Mesothelial cell of epicardium (in vitro differentiated cells): Measurements from ENCODE around the gene LAMC3. TPM values are rescaled to one million over a fixed set of nuclear protein-coding genes. Genes with fewer than 3 reads are reported as not detected.

Source experiments
- DNase-seq, 2 experiments: peaks; one replicate each; pipeline ENCODE4 v3.0.0; 2021; ENCODE audit warnings: low spot score in 2 of 2; ENCODE audit not compliant: unreplicated experiment in 2 of 2
- H3K27ac Mint-ChIP-seq: 2 replicates; pipeline ENCODE4 v1.8.0; 2021; ENCODE audit warnings: mixed read lengths
- H3K27me3 Mint-ChIP-seq: 2 replicates; pipeline ENCODE4 v1.8.0; 2021; ENCODE audit warnings: low read depth, mixed read lengths
- H3K36me3 Mint-ChIP-seq: 2 replicates; pipeline ENCODE4 v1.8.0; 2021; ENCODE audit warnings: mixed read lengths
- H3K4me1 Mint-ChIP-seq: 2 replicates; pipeline ENCODE4 v1.8.0; 2021; ENCODE audit warnings: mixed read lengths
- H3K4me3 Mint-ChIP-seq: 2 replicates; pipeline ENCODE4 v1.8.0; 2021; ENCODE audit warnings: mild to moderate bottlenecking, moderate library complexity, mixed read lengths
- H3K9me3 Mint-ChIP-seq: 2 replicates; pipeline ENCODE4 v1.8.0; 2021; ENCODE audit warnings: mixed read lengths
- total RNA-seq: library from RNA; stranded (reverse); gene quantifications from 3 replicates; pipeline ENCODE4 v1.2.1, GENCODE V29; 2021
- TF ChIP-seq, protein P1 (sequence below): fragments of 200-600 bp; sonication (generic); IDR thresholded peaks from one replicate; pipeline ENCODE4 v1.5.0; 2021; ENCODE audit warnings: antibody characterized with exemption; ENCODE audit not compliant: unreplicated experiment

LAMC3 gene
- total RNA-seq, 1 donor from 2014 or later, result 18.3 TPM

DNA sequence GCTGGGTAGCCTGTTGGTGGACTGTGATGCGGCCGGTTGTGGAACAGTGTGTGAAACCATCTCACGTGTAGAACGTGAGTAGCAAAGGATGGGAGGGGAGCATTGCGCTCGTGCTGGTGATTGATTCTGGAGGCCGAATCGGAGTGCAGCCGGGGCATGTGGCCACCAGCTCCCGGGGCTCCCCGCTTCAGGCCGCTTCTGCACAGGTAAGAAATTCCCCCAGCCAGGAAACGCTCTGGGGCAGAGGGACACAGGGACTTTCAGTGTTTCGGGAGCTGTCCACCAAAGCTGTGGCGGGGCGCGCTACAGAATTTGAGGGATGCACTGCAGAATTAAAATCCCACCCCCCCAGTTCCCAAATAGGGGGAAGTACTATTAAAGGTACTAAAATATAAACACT is 41.9 kb downstream of the LAMC3 start:
- no peak overlapping the region for H3K4me3 Mint-ChIP-seq

DNA sequence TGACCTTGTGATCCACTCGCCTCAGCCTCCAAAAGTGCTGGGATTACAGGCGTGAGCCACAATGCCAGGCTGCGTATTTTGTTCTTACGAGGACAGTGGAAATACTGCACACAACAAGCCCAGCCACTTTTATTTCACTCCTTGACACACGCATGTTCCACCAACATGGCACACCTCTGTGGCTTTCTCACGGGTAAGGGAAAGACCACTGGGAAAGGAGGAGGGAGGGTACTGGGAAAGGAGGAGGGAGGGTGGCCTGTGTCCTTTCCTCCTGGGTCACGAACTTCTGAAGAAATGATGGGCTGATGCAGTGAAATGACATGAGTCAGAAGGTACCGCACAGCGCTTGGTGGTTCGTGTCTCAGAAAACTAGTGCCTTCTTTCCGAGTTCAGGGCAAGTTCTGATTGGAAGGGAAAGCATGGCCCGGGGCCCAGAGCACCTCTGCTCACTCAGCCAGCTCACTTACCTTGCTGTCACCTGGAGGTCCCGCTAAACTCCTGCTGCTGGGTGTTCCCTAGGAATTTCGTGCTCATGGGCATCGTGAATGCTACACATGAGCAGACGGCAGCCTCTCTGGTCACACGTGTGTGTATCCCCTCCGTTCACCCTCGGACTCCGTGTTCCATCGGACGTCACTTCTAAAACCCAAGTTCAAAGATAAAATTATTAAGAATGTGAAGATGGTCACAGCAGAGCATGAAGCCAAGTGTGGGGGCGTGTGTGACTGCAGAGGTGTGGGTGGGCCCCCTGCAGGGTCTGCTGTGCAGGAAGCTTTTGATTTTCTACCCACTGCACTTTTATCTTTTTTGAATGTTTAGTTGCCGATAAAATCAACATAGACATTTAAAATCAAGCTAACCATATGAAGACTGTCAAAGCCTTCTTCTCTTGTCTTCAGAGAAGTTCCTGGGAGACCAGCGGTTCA is 42.9 kb downstream of the LAMC3 start:
- H3K9me3 Mint-ChIP-seq, result no peaks in the 10 kb centered on the region
- no peaks in the 10 kb centered on the region for H3K36me3 Mint-ChIP-seq
- TF ChIP-seq, protein P1, sequence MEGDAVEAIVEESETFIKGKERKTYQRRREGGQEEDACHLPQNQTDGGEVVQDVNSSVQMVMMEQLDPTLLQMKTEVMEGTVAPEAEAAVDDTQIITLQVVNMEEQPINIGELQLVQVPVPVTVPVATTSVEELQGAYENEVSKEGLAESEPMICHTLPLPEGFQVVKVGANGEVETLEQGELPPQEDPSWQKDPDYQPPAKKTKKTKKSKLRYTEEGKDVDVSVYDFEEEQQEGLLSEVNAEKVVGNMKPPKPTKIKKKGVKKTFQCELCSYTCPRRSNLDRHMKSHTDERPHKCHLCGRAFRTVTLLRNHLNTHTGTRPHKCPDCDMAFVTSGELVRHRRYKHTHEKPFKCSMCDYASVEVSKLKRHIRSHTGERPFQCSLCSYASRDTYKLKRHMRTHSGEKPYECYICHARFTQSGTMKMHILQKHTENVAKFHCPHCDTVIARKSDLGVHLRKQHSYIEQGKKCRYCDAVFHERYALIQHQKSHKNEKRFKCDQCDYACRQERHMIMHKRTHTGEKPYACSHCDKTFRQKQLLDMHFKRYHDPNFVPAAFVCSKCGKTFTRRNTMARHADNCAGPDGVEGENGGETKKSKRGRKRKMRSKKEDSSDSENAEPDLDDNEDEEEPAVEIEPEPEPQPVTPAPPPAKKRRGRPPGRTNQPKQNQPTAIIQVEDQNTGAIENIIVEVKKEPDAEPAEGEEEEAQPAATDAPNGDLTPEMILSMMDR, result no peak
- no peaks in the 10 kb centered on the region for H3K4me1 Mint-ChIP-seq
- H3K4me3 Mint-ChIP-seq, result no peak overlapping the region
- H3K27me3 Mint-ChIP-seq, result no peaks in the 10 kb centered on the region
- no peak for DNase-seq
- H3K27ac Mint-ChIP-seq, result no peak overlapping the region

More for the DNA sequence above, 41.9 kb downstream of the LAMC3 start:
- no peak overlapping the region for H3K27ac Mint-ChIP-seq
- no peaks in the 10 kb centered on the region for H3K27me3 Mint-ChIP-seq
- no peak for DNase-seq
- H3K9me3 Mint-ChIP-seq, result no peaks in the 10 kb centered on the region
- TF ChIP-seq, protein P1, result no peak
- H3K36me3 Mint-ChIP-seq, result no peaks in the 10 kb centered on the region
- H3K4me1 Mint-ChIP-seq, result no peaks in the 10 kb centered on the region

DNA sequence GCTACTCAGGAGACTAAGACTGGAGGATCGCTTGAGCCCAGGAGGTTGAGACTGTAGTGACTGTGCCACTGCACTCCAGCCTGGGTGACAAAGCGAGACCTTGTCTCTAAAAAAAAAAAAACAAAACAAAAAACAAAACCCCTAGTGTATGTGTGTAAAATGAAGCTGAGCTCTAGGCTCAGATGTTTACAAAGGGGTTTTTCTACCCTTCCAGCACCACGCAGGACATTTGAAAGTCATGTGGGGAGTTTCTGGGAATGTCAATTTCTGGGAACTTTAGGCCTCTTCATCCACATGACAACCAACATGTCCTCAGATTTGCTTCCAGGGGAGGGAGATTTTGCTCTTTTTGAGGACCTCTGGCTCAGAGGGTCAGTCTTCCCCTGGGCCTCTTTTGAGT is 44.9 kb downstream of the LAMC3 start:
- Mint-ChIP-seq H3K27me3 (no peaks in the 10 kb centered on the region), H3K27ac (no peak overlapping the region), H3K4me3 (no peak overlapping the region), H3K4me1 (no peaks in the 10 kb centered on the region), H3K9me3 (no peaks in the 10 kb centered on the region), H3K36me3 (no peaks in the 10 kb centered on the region)
- TF ChIP-seq, protein P1, result no peak
- no peak for DNase-seq

DNA sequence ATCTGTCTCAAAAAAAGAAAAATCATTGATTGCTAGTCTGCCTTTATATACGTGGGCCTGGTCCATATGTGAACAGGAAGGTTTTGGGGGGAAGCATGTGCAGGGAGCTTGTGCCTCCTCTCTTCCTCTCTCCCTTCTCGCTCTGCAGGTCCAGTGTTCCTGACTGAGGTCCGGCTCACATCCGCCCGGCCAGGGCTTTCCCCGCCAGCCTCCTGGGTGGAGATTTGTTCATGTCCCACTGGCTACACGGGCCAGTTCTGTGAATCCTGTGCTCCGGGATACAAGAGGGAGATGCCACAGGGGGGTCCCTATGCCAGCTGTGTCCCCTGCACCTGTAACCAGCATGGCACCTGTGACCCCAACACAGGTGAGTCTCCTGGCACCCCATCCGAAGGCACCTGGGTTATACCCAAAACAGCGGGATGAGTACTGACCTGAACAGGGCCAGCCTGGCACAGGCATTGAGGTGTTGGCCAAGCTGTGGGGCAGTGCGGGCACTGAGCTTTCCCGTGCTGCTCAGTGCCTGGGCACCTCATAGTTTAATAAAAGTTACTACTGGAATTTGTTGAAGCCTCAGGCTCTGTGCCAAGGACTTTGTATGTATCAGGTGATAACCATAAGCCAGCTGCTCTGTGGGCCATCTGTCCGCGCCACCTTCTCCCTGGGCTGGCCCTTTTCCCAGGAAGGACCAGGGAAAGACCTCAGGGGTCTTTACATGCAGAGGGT is 48.0 kb downstream of the LAMC3 start:
- no peak overlapping the region for H3K4me3 Mint-ChIP-seq
- H3K4me1 Mint-ChIP-seq, result no peaks in the 10 kb centered on the region
- no peak for DNase-seq
- H3K9me3 Mint-ChIP-seq, result no peaks in the 10 kb centered on the region
- no peak overlapping the region for H3K27ac Mint-ChIP-seq
- no peaks in the 10 kb centered on the region for H3K27me3 Mint-ChIP-seq
- H3K36me3 Mint-ChIP-seq, result no peaks in the 10 kb centered on the region
- TF ChIP-seq, protein P1, result no peak

DNA sequence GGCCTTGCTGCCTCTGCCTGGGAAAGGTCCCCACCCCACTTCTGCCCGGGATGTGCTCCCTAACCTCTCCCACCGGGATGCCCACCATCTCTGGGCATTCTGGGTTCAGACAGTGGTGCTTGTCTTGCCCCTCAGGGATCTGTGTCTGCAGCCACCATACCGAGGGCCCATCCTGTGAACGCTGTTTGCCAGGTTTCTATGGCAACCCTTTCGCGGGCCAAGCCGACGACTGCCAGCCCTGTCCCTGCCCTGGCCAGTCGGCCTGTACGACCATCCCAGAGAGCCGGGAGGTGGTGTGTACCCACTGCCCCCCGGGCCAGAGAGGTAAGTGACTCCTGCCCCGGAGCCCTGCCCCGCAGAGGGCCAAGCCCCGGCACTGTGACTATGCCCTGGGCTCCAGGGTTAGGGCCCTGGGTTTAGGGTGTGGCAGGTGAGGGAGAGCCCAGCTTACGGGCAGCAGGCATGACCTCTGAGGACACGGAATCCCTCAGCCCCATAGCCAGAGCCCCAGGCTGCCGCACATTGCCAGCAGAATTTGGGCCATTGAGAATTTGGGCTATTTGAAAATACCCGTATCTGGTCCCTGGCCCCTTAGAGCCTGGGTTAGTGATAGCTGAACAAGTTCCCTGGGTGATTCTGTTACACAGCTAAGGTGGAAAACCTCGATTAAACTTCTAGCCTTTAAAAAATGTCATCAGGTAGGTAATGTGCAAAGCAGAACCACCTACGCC is 52.1 kb downstream of the LAMC3 start:
- no peak for DNase-seq
- Mint-ChIP-seq H3K4me1 (no peaks in the 10 kb centered on the region), H3K4me3 (no peak overlapping the region), H3K27me3 (no peaks in the 10 kb centered on the region), H3K27ac (no peak overlapping the region), H3K9me3 (no peaks in the 10 kb centered on the region), H3K36me3 (no peaks in the 10 kb centered on the region)
- TF ChIP-seq, protein P1, result no peak
